Hepatocyte (in vitro differentiated cells): ENCODE results near the gene MLST8. TPM values are rescaled to one million over a fixed set of nuclear protein-coding genes. Genes with fewer than 3 reads are reported as not detected.

Source experiments
- DNase-seq: peaks from one replicate; pipeline ENCODE4 v3.0.0-alpha.2; 2016; ENCODE audit warnings: low spot score
- H2AFZ ChIP-seq: fragments of 200-600 bp; sonication (generic); 2 replicates; pipeline ENCODE4 v1.6.0; 2016; ENCODE audit warnings: antibody characterized with exemption, mild to moderate bottlenecking
- H3K27ac ChIP-seq: fragments of 200-600 bp; sonication (generic); 2 replicates; pipeline ENCODE4 v1.5.1; 2016; ENCODE audit warnings: mild to moderate bottlenecking
- H3K27me3 ChIP-seq: fragments of 200-600 bp; sonication (generic); 2 replicates; pipeline ENCODE4 v1.6.1; 2016
- H3K36me3 ChIP-seq: fragments of 200-600 bp; sonication (generic); replicated peaks from 2 replicates; pipeline ENCODE4 v1.5.1; 2016; ENCODE audit warnings: low read depth; ENCODE audit not compliant: insufficient read depth
- H3K4me1 ChIP-seq: fragments of 200-600 bp; sonication (generic); 2 replicates; pipeline ENCODE4 v1.5.1; 2016; ENCODE audit warnings: mild to moderate bottlenecking, moderate library complexity; ENCODE audit not compliant: insufficient read depth
- H3K4me2 ChIP-seq: fragments of 200-600 bp; sonication (generic); 2 replicates; pipeline ENCODE4 v1.6.0; 2016
- H3K4me3 ChIP-seq: fragments of 200-600 bp; sonication (generic); 2 replicates; pipeline ENCODE4 v1.5.1; 2016; ENCODE audit warnings: mild to moderate bottlenecking
- H3K79me2 ChIP-seq: fragments of 200-600 bp; sonication (generic); 2 replicates; pipeline ENCODE4 v1.6.0; 2017; ENCODE audit warnings: mild to moderate bottlenecking
- H3K9me2 ChIP-seq: fragments of 200-600 bp; sonication (generic); replicated peaks from 2 replicates; pipeline ENCODE4 v1.6.0; 2017; ENCODE audit warnings: mild to moderate bottlenecking; ENCODE audit not compliant: insufficient read depth
- H3K9me3 ChIP-seq: fragments of 200-600 bp; sonication (generic); 2 replicates; pipeline ENCODE4 v1.5.1; 2016; ENCODE audit warnings: low read depth, mild to moderate bottlenecking
- H4K20me1 ChIP-seq: fragments of 200-600 bp; sonication (generic); 2 replicates; pipeline ENCODE4 v1.6.0; 2016; ENCODE audit warnings: mild to moderate bottlenecking; ENCODE audit not compliant: insufficient read depth, poor library complexity, severe bottlenecking
- CTCF ChIP-seq: fragments of 200-600 bp; sonication (generic); IDR thresholded peaks from 2 replicates; pipeline ENCODE4 v1.5.1; 2016; ENCODE audit warnings: antibody characterized with exemption, mild to moderate bottlenecking; ENCODE audit not compliant: poor library complexity
- EZH2 ChIP-seq: fragments of 200-600 bp; sonication (generic); IDR thresholded peaks from 2 replicates; pipeline ENCODE4 v1.6.1; 2016; ENCODE audit warnings: antibody characterized with exemption, mild to moderate bottlenecking, borderline replicate concordance
- EZH2phosphoT487 ChIP-seq: fragments of 200-600 bp; sonication (generic); IDR thresholded peaks from one replicate; pipeline ENCODE4 v1.6.1; 2018; ENCODE audit warnings: antibody characterized with exemption, mild to moderate bottlenecking, low read depth, moderate library complexity; ENCODE audit not compliant: unreplicated experiment, severe bottlenecking
- WGBS: methylation state at CpG from one replicate; pipeline ENCODE4 v1.1.6; 2016; ENCODE audit warnings: low lambda C conversion rate; ENCODE audit errors: missing lambda C conversion rate; 5-methylcytosine and 5-hydroxymethylcytosine counted together
- polyA plus RNA-seq: library from polyadenylated mRNA; unstranded; fragments of >200 nt; fragmentation: Nextera tagmentation; extraction: Ambion mirVana; gene quantifications from 2 replicates; pipeline ENCODE4 v1.2.1, GENCODE V29; 2016
- total RNA-seq: library from RNA; depleted of rRNA; stranded (reverse); fragments of >200 nt; gene quantifications from 2 replicates; pipeline ENCODE4 v1.2.3, GENCODE V29; 2014

Gene MLST8
- total and polyA plus RNA-seq, 2 experiments from 2014 or later: 28.3 to 88.3 TPM

DNA sequence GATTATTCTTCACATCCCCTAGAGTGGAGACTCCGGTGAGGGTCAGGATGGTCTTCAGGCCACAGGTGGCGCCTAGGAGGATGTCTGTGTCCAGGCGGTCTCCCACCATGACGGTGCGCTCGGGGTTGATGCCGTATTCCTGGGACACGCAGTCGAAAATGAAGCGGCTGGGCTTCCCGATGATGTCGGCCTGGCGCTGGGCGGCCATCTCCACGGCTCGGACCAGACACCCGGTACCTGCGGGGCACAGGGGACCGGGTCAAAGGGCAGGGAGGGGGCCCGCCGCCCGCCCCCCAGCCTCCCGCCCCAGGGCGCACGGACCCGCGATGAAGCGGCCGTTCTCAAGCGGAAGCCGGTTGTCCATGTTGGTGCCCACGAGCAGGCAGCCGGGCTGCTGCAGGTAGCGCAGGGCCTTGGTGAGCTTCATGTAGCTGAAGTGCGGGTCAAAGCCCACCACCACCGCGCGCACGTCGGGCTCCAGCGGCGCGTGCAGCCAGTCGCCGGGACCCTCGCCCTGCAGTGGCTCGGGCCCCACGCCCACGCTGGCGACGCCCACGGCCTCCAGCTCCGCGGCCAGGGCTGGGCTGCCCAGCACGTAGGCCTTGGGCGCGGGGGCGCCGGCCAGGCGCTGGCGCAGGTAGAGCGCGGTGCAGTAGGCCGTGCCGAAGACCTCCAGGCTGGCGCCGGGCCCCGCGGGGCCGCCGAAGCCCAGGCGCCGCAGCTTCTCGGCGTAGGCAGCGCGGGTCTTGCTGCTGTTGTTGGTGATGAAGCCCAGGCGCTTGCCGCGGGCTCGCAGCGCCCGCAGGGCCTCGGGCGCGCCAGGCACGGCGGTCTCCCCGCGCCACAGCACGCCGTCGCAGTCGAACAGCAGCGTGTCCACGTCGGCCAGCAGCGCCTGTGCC is 8.8 kb downstream of the MLST8 start:
- peak; percentile 55 for DNase-seq
- no peaks in the 10 kb centered on the region for H3K9me2 ChIP-seq
- no peaks in the 10 kb centered on the region for H3K27me3 ChIP-seq
- peaks cover 8% of the 10 kb centered on the region for H3K4me1 ChIP-seq
- H2AFZ ChIP-seq: no peak overlapping the region
- H3K27ac ChIP-seq: peak overlapping the region; percentile 80
- H4K20me1 ChIP-seq: peaks cover 8% of the 10 kb centered on the region
- no peaks in the 10 kb centered on the region for H3K36me3 ChIP-seq
- WGBS: 2% methylated on average over 41 of the region's 98 CpGs
- H3K4me3 ChIP-seq: peak overlapping the region; percentile 90
- H3K79me2 ChIP-seq: peaks cover 18% of the 10 kb centered on the region
- H3K4me2 ChIP-seq: peak overlapping the region; percentile 94
- TF ChIP-seq CTCF (no peak), EZH2 (no peak), EZH2phosphoT487 (no peak)
- H3K9me3 ChIP-seq: no peaks in the 10 kb centered on the region

DNA sequence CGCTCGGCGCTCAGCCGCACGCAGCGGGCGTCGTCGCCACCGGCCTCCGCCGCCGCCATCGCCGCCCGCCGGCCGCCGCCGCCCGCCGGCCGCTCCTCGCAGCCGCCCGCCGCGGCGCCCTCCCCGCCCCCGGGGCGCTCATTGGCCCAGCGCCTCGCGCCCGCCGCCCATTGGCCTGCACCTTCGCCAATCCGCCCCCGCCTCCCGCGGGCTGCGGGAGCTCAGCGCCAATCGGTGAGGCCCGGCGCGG is 9.4 kb downstream of the MLST8 start, which contains the start of gene PGP:
Gene PGP, minus strand, starts transcription at position 122 of the 250 bp plus-strand sequence. Its CDS starts 63 bp downstream, at position 59.
- H2AFZ ChIP-seq: peak within 1 kb of the TSS; percentile 68
- WGBS: under 1% methylated on average over 14 of the region's 48 CpGs
- no peaks in the 10 kb centered on the region for H3K27me3 ChIP-seq

GRCh38 chr16:2216330-2216729 is 11.1 kb downstream of the MLST8 start:
- H3K4me3 ChIP-seq: no peak overlapping the region

More for the DNA sequence above, 9.4 kb downstream of the MLST8 start, which contains the start of gene PGP:
- no peaks in the 10 kb centered on the region for H3K36me3 ChIP-seq
- H3K4me3 ChIP-seq: peak within 1 kb of the TSS; percentile 90
- no peak for TF ChIP-seq CTCF
- no peak for TF ChIP-seq EZH2phosphoT487
- no peak for TF ChIP-seq EZH2
- no peaks in the 10 kb centered on the region for H3K9me2 ChIP-seq
- peaks cover 8% of the 10 kb centered on the region for H4K20me1 ChIP-seq
- peak within 1 kb of the TSS; percentile 94 for H3K4me2 ChIP-seq
- H3K27ac ChIP-seq: peak within 1 kb of the TSS; percentile 92
- H3K9me3 ChIP-seq: no peaks in the 10 kb centered on the region
- peaks cover 18% of the 10 kb centered on the region for H3K79me2 ChIP-seq
- no peak for DNase-seq
- H3K4me1 ChIP-seq: peaks cover 8% of the 10 kb centered on the region

More at GRCh38 chr16:2216330-2216729, 11.1 kb downstream of the MLST8 start:
- H3K36me3 ChIP-seq: no peaks in the 10 kb centered on the region
- no peaks in the 10 kb centered on the region for H3K27me3 ChIP-seq
- peaks cover 8% of the 10 kb centered on the region for H3K4me1 ChIP-seq
- no peak for DNase-seq
- peak overlapping the region; percentile 88 for H3K4me2 ChIP-seq
- TF ChIP-seq EZH2phosphoT487: no peak
- TF ChIP-seq CTCF: no peak
- TF ChIP-seq EZH2: no peak
- peaks cover 8% of the 10 kb centered on the region for H4K20me1 ChIP-seq
- H3K9me2 ChIP-seq: no peaks in the 10 kb centered on the region
- peaks cover 18% of the 10 kb centered on the region for H3K79me2 ChIP-seq
- H3K9me3 ChIP-seq: no peaks in the 10 kb centered on the region
- H3K27ac ChIP-seq: peak overlapping the region; percentile 92
- 91% methylated on average over 4 of the region's 4 CpGs for WGBS
- H2AFZ ChIP-seq: no peak overlapping the region
